A673 (cell line): Measurements from ENCODE around the gene STARD5.

Source experiments
- CTCF ChIP-seq: fragments of 300-800, 200-600 bp; sonication (generic); conservative IDR thresholded peaks from 2 replicates; pipeline ENCODE4 v1.5.1; 2017; ENCODE audit warnings: low read depth, mild to moderate bottlenecking, antibody characterized with exemption, low read length, moderate library complexity, mixed read lengths
- EZH2 ChIP-seq: fragments of 200-600 bp; sonication (generic); IDR thresholded peaks from 2 replicates; pipeline ENCODE4 v1.6.1; 2017; ENCODE audit warnings: borderline replicate concordance, low read depth, mild to moderate bottlenecking, mixed read lengths, antibody characterized with exemption, low read length; ENCODE audit not compliant: poor library complexity, severe bottlenecking

DNA sequence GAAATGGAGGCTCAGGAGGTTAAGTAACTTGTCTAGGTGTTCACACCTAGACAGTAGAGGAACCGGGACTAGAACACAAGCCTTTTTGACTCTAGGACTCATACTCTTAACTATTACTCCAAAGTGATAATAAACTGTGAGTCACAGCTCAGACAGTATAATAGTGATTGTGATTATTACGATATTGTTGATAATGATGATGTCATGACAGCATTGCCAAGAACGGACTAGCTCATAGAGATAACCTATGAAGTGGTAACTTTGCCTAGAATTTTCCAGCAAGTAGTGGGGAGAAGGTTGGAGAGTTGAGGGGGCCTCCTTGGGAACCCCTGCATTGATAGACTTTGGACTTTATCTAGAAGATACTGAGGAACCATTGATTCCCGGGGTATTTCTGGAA lies 34.0 kb downstream of the STARD5 start:
- no peak for TF ChIP-seq CTCF
- TF ChIP-seq EZH2: no peak
